BJ (cell line): ENCODE results near the gene MYOF. TPM values are rescaled to one million over a fixed set of nuclear protein-coding genes. Genes with fewer than 3 reads are reported as not detected.

Experiments used
- CTCF ChIA-PET: fragments of 350-600 bp; formaldehyde crosslinking; extraction: SDS; loops from one replicate; lab custom pipeline; 2021; ENCODE audit warnings: antibody characterized with exemption, inconsistent platforms; lab: Yijun Ruan, JAX
- POLR2A ChIA-PET: fragments of 300-600 bp; sonication (Branson Sonifier 250); formaldehyde crosslinking; extraction: SDS; loops from one replicate; lab custom pipeline; 2021; ENCODE audit warnings: antibody characterized with exemption; lab: Charles Lee
- DNase-seq: peaks from one replicate; pipeline ENCODE4 v3.0.0-alpha.2; 2011; ENCODE audit warnings: low read depth
- H3K27me3 ChIP-seq: 2 replicates; pipeline ENCODE4 v1.6.0; 2011; ENCODE audit warnings: low read length; ENCODE audit not compliant: control insufficient read depth, insufficient read depth
- H3K36me3 ChIP-seq: 2 replicates; pipeline ENCODE4 v1.5.1; 2011; ENCODE audit warnings: low read length; ENCODE audit not compliant: control insufficient read depth, insufficient read depth
- H3K4me3 ChIP-seq: 2 replicates; pipeline ENCODE4 v1.5.1; 2011; ENCODE audit warnings: low read depth, mild to moderate bottlenecking, control low read depth, low read length
- CTCF ChIP-seq: IDR thresholded peaks from 2 replicates; pipeline ENCODE4 v1.5.1; 2011; ENCODE audit warnings: low read depth, mild to moderate bottlenecking, control low read depth, inconsistent platforms, low read length, moderate library complexity; ENCODE audit not compliant: insufficient read depth
- polyA plus RNA-seq: library from polyadenylated mRNA; depleted of rRNA; stranded (reverse); fragments of >200 nt; gene quantifications from 2 replicates; pipeline ENCODE4 v1.2.3, GENCODE V29; 2011

MYOF gene
- polyA plus RNA-seq, 1 experiment, result 355 TPM

GRCh38 chr10:93378039-93378438, 104.1 kb downstream of the MYOF start:
- no peak for TF ChIP-seq CTCF
- POLR2A ChIA-PET, result interaction anchor here (0.6 kb wide), 1 partner anchor 98 kb away, joined by 7 read pairs; no protein-coding TSS in a partner anchor
- Histone ChIP-seq H3K4me3 (no peak overlapping the region), H3K27me3 (no peaks in the 10 kb centered on the region), H3K36me3 (peaks cover 29% of the 10 kb centered on the region)
- DNase-seq, result no peak
- CTCF ChIA-PET, result interaction anchor here (0.8 to 16.5 kb wide), 9 partner anchors 10 to 133 kb away, joined by 3 to 276 read pairs (median 11); partner anchors contain the start of gene MYOF

DNA sequence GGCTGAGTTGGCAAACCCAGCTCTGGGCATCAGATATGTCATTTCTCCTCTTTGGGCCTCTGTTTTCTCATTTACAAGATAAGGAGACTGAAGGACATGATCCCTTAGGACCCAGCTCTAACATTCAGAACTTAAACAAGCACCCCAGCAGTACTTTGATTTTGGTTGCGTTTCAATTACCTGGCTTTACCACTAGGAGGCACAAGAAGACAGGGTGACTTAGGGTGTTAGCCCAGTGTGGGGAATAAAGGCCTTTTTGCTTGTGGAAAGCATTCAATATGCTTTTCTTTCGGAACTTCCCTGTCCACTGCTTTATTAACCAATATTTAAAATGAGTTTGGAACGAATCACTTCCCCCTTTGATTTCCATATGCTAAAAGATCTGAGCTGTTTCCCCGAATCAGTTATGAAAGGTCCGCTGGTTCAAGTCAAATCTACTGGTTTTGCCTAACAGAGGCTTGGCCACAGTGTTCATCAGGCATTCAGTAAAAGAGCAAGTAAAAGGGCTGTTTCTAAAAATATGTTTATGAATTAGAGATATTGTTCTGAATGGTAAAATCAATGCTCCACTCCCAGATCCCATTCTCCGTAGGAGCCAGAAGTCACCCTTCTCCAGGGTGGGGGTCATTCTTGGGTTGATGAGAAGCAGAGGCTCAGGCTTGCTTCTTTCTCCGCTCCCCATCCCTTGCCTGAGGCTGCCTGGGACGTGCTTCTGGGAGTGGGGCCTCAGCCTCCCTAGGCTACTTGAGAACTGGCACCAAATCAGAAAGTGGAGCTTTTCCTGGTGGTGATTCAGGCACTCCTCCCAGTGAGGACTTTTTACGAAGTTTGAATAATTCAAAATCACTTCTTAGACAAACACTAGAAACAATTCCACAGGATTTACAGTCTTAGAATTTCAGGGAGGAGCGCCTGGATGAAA, 105.5 kb downstream of the MYOF start:
- CTCF ChIA-PET, result interaction anchor here (0.5 to 16.5 kb wide), 41 partner anchors 8 to 524 kb away, joined by 3 to 276 read pairs (median 4); partner anchors contain the start of gene MYOF
- no peaks in the 10 kb centered on the region for H3K27me3 ChIP-seq
- POLR2A ChIA-PET, result interaction anchor here (0.6 to 2.3 kb wide), 4 partner anchors 90 to 108 kb away, joined by 3 to 15 read pairs (median 4); partner anchors contain the start of gene MYOF
- peak; percentile 84 for TF ChIP-seq CTCF
- H3K4me3 ChIP-seq, result no peak overlapping the region
- peak; percentile 84 for DNase-seq
- peaks cover 35% of the 10 kb centered on the region for H3K36me3 ChIP-seq

DNA sequence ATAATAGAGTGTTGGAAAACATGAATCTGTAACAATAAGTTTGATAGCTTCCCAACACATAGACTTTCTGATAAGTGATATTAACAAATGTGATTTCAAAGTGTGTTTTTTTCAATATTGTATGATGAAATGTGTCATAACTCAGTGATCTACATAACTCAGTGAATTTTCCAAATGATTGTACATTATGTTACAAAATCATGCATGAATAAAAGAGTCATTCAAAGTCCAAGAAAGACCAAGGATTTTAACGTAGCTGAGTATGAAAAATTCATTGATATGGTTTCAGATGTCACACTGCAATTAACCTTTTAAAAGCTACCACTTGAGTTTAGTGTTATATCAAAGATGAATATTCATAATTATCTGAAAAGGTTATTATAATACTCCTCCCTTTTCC, 111.2 kb downstream of the MYOF start:
- no peak for TF ChIP-seq CTCF
- ChIA-PET POLR2A (interaction anchor here (0.6 to 0.8 kb wide), 2 partner anchors 70 to 96 kb away, joined by 4 to 16 read pairs; no protein-coding TSS in a partner anchor), CTCF (interaction anchor here (0.9 to 16.5 kb wide), 4 partner anchors 18 to 113 kb away, joined by 3 to 276 read pairs (median 6); partner anchors contain the start of gene MYOF)
- Histone ChIP-seq H3K4me3 (no peak overlapping the region), H3K36me3 (peaks cover 41% of the 10 kb centered on the region), H3K27me3 (no peaks in the 10 kb centered on the region)
- DNase-seq, result no peak

GRCh38 chr10:93369588-93370164, 112.5 kb downstream of the MYOF start:
- POLR2A ChIA-PET, result no interaction called here
- DNase-seq, result no peak
- TF ChIP-seq CTCF, result no peak
- H3K27me3 ChIP-seq, result no peaks in the 10 kb centered on the region
- H3K36me3 ChIP-seq, result peaks cover 41% of the 10 kb centered on the region
- CTCF ChIA-PET, result interaction anchor here (0.6 to 16.5 kb wide), 6 partner anchors 11 to 914 kb away, joined by 3 to 276 read pairs (median 3); partner anchors contain the start of gene MYOF
- no peak overlapping the region for H3K4me3 ChIP-seq
